Fibroblast of lung (primary cell): ENCODE measurements around the gene FTCDNL1. TPM values are rescaled to one million over a fixed set of nuclear protein-coding genes. Genes with fewer than 3 reads are reported as not detected.

ENCODE experiments used
- DNase-seq, 2 donors: peaks; one replicate each; pipeline versions ENCODE4 v3.0.0 to v3.0.0-alpha.2; 2010; ENCODE audit warnings: low read depth in 2 of 2
- H2AFZ ChIP-seq: 2 replicates; pipeline ENCODE4 v1.5.1; 2012; ENCODE audit warnings: low read length, control low read depth, inconsistent platforms
- H3K27ac ChIP-seq: 2 replicates; pipeline ENCODE4 v1.5.1; 2011; ENCODE audit warnings: low read length, control low read depth; ENCODE audit not compliant: insufficient read depth
- H3K27me3 ChIP-seq: 2 replicates; pipeline ENCODE4 v1.5.1; 2011; ENCODE audit warnings: mild to moderate bottlenecking, low read length; ENCODE audit not compliant: control insufficient read depth, insufficient read depth
- H3K36me3 ChIP-seq: 2 replicates; pipeline ENCODE4 v1.5.1; 2011; ENCODE audit warnings: low read length; ENCODE audit not compliant: control insufficient read depth, insufficient read depth
- H3K4me1 ChIP-seq: 2 replicates; pipeline ENCODE4 v1.5.1; 2011; ENCODE audit warnings: low read length; ENCODE audit not compliant: control insufficient read depth, insufficient read depth; ENCODE audit errors: extremely low read depth
- H3K4me2 ChIP-seq: 2 replicates; pipeline ENCODE4 v1.5.1; 2011; ENCODE audit warnings: low read length, control low read depth; ENCODE audit not compliant: insufficient read depth; ENCODE audit errors: extremely low read depth
- H3K4me3 ChIP-seq, 4 experiments: fragments of 200-600 bp in 1 of 4; sonication (generic) in 1 of 4; replicated peaks in 1 of 4; 2 replicates each; pipeline ENCODE4 v1.5.1; 2011 to 2016; ENCODE audit warnings: low read length in 4 of 4, low read depth in 3 of 4, mild to moderate bottlenecking in 3 of 4, control low read depth in 2 of 4, inconsistent platforms in 1 of 4, mixed read lengths in 1 of 4; ENCODE audit not compliant: insufficient read depth in 1 of 4; ENCODE audit errors: control extremely low read depth in 1 of 4
- H3K79me2 ChIP-seq: 2 replicates; pipeline ENCODE4 v1.5.1; 2012; ENCODE audit warnings: mild to moderate bottlenecking, low read length, inconsistent platforms; ENCODE audit not compliant: control insufficient read depth, insufficient read depth
- H3K9ac ChIP-seq: 2 replicates; pipeline ENCODE4 v1.5.1; 2011; ENCODE audit warnings: mild to moderate bottlenecking, low read length, control low read depth; ENCODE audit not compliant: insufficient read depth
- H3K9me3 ChIP-seq: 2 replicates; pipeline ENCODE4 v1.5.1; 2012; ENCODE audit warnings: low read depth, low read length; ENCODE audit not compliant: control insufficient read depth, insufficient read depth
- H4K20me1 ChIP-seq: 2 replicates; pipeline ENCODE4 v1.5.1; 2011; ENCODE audit warnings: low read length; ENCODE audit not compliant: control insufficient read depth, insufficient read depth; ENCODE audit errors: extremely low read depth
- EZH2 ChIP-seq: IDR thresholded peaks from 2 replicates; pipeline ENCODE4 v1.5.1; 2012; ENCODE audit warnings: low read length, control low read depth, mild to moderate bottlenecking; ENCODE audit errors: missing control alignments
- polyA plus RNA-seq, 2 donors: library from polyadenylated mRNA; depleted of rRNA in 1 of 2; stranded (reverse) in 1 of 2; unstranded in 1 of 2; fragments of >200 nt; gene quantifications; 2 replicates each; pipeline ENCODE4 v1.2.1, GENCODE V29; 2011 to 2012; ENCODE audit warnings: missing spikeins in 1 of 2
- total RNA-seq: library from RNA; depleted of rRNA; stranded (reverse); fragments of >200 nt; gene quantifications from 2 replicates; pipeline ENCODE4 v1.2.1, GENCODE V29; 2014
- TF ChIP-seq, protein P1 (sequence below), 2 donors: IDR thresholded peaks in 1 of 2; conservative IDR thresholded peaks in 1 of 2; 1 replicate in 1 of 2; 2 replicates in 1 of 2; pipeline ENCODE4 v1.5.1; 2011 to 2012; ENCODE audit warnings: low read length in 2 of 2, control low read depth in 1 of 2, inconsistent platforms in 1 of 2, low read depth in 1 of 2, mild to moderate bottlenecking in 1 of 2

The FTCDNL1 gene
- total and polyA plus RNA-seq, 2 donors (not counting 1 experiment from before 2014, with no cell fraction given): 1.0 to 3.6 TPM

DNA sequence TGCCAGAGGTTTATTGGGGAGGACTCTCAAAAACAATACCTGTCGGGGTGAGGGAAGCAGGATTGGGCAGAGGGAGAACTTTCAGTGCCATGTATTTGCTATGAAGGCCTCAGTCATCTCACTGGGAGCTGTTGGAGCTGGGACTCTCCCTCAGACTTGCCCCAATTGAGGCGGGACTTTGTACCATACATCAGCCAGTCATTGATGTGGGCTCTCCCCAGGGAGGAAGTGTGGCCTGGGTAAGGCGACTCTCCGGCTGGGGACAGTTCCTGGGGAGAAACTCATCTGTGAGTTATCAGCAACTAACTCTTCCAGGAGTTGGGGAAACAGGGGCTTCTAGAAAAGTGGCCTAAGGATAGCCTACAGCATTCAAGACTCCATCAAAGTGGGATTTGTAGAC is 66.5 kb downstream of the FTCDNL1 start:
- H4K20me1 ChIP-seq: no peaks in the 10 kb centered on the region
- no peak overlapping the region for H3K4me3 ChIP-seq
- no peak overlapping the region for H3K9ac ChIP-seq
- H3K36me3 ChIP-seq: no peaks in the 10 kb centered on the region
- H3K27ac ChIP-seq: no peak overlapping the region
- TF ChIP-seq, protein P1, sequence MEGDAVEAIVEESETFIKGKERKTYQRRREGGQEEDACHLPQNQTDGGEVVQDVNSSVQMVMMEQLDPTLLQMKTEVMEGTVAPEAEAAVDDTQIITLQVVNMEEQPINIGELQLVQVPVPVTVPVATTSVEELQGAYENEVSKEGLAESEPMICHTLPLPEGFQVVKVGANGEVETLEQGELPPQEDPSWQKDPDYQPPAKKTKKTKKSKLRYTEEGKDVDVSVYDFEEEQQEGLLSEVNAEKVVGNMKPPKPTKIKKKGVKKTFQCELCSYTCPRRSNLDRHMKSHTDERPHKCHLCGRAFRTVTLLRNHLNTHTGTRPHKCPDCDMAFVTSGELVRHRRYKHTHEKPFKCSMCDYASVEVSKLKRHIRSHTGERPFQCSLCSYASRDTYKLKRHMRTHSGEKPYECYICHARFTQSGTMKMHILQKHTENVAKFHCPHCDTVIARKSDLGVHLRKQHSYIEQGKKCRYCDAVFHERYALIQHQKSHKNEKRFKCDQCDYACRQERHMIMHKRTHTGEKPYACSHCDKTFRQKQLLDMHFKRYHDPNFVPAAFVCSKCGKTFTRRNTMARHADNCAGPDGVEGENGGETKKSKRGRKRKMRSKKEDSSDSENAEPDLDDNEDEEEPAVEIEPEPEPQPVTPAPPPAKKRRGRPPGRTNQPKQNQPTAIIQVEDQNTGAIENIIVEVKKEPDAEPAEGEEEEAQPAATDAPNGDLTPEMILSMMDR (conservative IDR thresholded peaks at IDR 0.05 in 1 of 2, IDR thresholded peaks at IDR 0.05 in 1 of 2; ENCODE audit: low read depth in 1 of 2, low read length in 2 of 2): no peak
- no peak for TF ChIP-seq EZH2
- H3K4me1 ChIP-seq: no peaks in the 10 kb centered on the region
- no peak overlapping the region for H3K4me2 ChIP-seq
- H3K9me3 ChIP-seq: no peaks in the 10 kb centered on the region
- no peak for DNase-seq
- no peak overlapping the region for H2AFZ ChIP-seq
- H3K79me2 ChIP-seq: no peaks in the 10 kb centered on the region
- H3K27me3 ChIP-seq: no peaks in the 10 kb centered on the region

DNA sequence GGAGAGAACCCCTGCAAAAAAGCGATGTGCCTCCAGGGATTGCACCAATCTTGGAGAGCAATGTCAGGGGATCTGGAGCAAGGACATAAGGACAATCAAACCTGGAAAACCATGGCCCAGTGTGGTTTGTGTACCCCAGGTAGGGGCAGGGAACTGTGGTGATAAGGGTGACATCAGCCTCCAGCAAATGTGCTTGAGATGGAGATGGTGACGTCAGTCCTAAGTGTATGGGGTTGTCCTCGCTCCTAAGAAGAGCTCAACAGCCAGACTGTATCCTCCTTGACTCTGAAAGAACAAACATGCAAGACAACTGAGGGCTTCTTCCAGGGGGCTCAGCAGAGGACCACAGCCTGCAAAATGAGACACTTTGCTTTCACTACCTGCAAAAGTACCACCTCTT is 71.4 kb downstream of the FTCDNL1 start:
- Histone ChIP-seq H2AFZ (no peak overlapping the region), H4K20me1 (no peaks in the 10 kb centered on the region), H3K9ac (no peak overlapping the region), H3K36me3 (no peaks in the 10 kb centered on the region), H3K4me1 (no peaks in the 10 kb centered on the region), H3K79me2 (no peaks in the 10 kb centered on the region), H3K9me3 (no peaks in the 10 kb centered on the region), H3K4me2 (no peak overlapping the region), H3K27ac (no peak overlapping the region), H3K4me3 (no peak overlapping the region), H3K27me3 (no peaks in the 10 kb centered on the region)
- no peak for DNase-seq
- TF ChIP-seq EZH2: no peak
- TF ChIP-seq, protein P1 (conservative IDR thresholded peaks at IDR 0.05 in 1 of 2, IDR thresholded peaks at IDR 0.05 in 1 of 2; ENCODE audit: low read depth in 1 of 2, low read length in 2 of 2): no peak

DNA sequence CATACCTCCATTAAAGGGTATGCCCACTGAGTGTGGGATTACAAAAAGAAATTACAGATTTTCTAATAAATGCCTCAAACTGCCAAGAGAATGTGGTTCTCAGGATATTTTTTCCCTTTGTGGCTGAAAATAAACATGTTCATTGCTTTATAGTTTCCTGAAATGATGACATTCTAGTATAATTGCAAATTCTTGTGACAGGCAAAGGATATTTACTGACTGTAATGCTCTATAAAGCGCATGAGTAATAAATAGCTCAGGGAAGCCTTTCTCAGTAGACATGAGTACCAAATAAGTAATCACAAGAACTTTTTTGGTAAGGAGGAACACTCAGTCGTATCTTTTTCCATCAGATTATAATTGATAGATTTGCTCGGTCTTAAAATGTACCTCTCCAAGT is 72.3 kb downstream of the FTCDNL1 start:
- no peaks in the 10 kb centered on the region for H3K9me3 ChIP-seq
- no peak for DNase-seq
- TF ChIP-seq, protein P1 (conservative IDR thresholded peaks at IDR 0.05 in 1 of 2, IDR thresholded peaks at IDR 0.05 in 1 of 2; ENCODE audit: low read depth in 1 of 2, low read length in 2 of 2): no peak
- TF ChIP-seq EZH2: no peak

More for the DNA sequence above, 72.3 kb downstream of the FTCDNL1 start:
- Histone ChIP-seq H3K4me2 (no peak overlapping the region), H3K79me2 (no peaks in the 10 kb centered on the region), H3K4me1 (no peaks in the 10 kb centered on the region), H3K9ac (no peak overlapping the region), H3K27me3 (no peaks in the 10 kb centered on the region), H3K36me3 (no peaks in the 10 kb centered on the region), H3K27ac (no peak overlapping the region), H3K4me3 (no peak overlapping the region), H2AFZ (no peak overlapping the region), H4K20me1 (no peaks in the 10 kb centered on the region)
